ENCODE data around the gene NUTF2.
"Not testable (repeated sequence)": the region's sequence is repeated elsewhere in the genome, so short reads cannot be mapped to it uniquely, and the experiment has no call there.

NUTF2 gene

DNA sequence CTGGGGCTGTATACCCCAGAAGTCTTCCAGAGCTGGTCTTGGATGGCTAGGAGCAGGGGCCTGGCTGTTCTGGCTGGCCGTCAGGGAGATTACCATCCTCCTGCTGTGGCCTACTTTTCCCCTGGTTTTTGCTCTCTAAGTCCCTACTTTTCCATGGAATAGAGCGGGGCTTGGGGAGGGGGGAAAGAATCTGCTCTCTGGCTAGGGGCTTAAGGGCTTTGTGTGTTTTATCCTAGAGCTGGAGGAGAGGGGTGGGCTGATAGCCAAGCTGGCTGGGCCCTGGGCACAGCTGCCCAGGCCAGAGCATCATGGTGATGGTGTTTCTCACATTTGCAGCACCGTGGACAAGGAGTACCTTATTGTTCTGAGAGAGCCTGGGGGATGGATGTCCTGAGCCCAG, 41.6 kb downstream of the NUTF2 start:
- DNase-seq: no peak

DNA sequence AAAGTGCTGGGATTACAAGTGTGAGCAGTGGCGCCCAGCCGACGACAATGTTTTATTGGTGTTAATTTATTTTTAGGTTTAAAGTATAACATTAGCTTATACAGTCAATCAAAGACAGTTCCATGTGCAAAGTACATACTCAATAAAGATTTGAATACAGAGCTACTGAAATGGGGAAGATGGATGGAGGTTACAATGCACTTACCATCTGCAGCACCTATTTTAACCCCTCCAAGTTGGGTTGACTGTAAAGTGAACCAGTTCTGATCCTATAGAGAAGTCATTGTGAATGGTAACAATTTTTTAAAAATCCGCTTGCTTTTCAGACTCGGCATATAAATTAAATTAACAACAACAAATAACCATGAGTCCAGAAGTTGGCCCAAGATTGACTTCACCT, 45.6 kb downstream of the NUTF2 start:
- DNase-seq: no peak

DNA sequence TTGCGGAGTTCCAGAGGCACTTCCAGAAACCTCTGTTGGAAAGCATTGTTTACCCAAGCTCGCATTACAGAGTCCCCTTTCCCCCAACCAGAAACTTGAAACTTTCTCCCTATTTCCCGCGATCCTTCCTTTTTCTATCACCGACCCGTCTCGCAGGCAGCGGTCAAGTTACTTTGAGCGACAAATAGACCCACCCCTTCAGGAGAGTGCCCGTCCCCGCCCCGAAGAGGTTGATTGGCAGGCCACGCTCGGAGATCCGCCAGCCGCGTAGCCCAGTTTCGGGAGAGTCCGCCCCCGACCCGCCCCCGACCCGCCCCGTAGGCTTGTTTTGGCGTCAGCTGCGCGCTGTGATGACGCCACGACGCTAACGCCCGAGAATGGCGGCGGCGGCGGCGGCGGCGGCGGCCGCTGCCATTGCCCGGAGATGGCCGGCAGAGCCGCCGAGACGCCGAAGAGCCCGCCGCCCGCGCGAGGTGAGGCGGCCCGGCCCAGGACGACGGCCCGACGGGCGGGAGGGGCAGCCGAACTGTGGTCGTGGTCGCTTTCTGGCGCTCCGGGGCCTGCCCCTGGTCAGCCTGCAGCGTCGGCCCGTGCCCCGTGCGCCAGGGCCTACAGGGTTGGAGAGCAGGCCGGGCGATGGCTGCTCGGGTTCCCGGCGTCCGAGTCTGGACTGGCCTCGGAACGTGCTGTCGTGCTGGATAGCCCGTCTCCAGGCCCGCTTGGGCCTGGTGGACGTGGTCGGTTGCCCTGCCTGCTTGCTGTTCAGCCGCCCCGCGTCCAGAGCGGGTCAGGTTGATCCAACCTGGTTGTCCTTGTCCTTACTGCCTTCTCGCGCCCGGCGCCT, 46.4 kb downstream of the NUTF2 start, which contains the start of gene PSKH1:
PSKH1 (plus strand) TSS at position 356 of the 844 bp plus-strand sequence. CDS start 15,496 bp downstream, outside the sequence.
- DNase-seq: peak; percentile 92

DNA sequence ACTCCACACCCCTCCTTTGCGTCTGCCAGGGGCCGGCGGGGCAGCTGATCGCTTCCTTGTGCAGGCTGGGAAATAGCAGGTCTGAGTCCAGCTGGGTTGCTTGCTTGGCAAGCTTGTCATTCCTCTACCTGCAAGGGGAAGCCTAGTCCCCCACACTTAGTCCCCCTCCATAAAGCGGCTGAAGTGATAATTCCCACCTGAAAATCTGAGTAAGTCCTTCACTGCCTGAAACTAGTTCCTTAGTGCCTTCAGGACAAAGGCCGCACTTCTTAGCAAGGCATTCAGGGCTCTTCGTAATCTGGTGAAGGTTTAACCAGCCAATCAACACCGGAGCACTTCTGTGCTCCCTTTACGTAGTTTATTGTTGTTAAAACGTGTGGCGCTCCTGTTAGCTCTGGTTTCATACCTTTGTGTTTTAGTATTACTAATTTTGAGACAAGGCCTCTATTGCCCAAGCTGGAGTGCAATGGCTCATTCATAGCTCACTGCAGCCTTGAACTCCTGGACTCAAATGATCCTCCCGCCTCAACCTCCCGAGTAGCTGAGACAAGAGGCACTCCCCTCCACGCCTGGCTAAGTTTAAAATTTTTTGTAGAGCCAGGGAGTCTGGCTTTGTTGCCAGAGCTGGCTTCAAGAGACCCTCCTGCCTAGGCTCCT, 47.1 kb downstream of the NUTF2 start:
- DNase-seq: no peak

DNA sequence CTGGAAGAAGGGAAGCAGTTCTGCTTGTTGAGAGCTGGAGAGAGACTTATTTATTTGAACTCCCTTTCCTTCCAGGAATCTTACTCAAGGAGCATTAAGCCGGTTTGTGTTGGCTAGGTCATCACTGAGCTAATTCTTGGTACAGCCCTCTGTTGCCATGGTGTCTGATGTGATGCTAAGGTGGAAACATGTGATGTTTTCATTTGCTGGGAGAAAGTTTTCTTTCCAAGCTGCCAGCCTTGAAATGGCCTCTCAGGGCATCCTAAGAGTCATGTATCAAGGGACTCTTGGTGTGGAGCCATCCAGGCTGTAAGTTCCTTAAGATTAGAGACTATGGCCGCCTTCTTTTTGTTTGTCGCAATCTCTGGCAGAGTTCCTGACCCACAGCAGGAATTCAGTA, 50.5 kb downstream of the NUTF2 start:
- no peak for DNase-seq

DNA sequence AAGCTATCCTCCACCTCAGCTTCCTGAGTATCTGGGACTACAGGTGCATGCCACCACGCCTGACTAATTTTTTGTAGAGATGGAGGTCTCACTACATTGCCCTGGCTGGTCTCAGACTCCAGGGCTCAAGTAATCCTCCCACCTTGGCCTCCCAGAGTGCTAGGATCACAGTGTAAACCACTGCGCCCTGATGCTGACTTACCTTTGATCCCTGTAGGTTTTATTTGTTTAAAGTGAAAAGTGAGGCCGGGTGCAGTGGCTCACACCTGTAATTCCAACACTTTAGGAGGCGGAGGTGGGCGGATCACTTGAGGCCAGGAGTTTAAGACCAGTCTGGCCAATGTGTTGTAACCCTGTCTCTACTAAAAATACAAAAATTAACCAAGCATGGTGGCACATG, 55.0 kb downstream of the NUTF2 start:
- no peak for DNase-seq

DNA sequence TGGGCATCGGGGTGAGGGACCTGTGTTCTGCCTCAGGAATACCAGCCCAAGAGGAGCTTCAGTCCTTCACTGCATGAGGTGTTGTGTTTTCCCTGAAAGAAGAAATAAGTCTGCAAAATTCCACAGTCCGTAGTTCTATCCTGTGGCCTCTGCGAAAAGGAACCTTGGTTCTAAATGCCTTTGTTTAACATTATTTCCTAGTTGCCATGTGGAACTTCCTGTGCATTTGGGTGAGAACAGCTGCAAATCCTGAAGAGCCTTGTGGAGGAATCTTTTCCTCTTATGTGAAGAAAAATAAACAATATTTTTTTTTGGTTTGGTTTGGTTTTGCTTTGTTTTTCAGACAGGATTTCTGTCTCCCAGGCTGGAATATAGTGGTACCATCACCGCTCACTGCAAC, 56.1 kb downstream of the NUTF2 start:
- no peak for DNase-seq

DNA sequence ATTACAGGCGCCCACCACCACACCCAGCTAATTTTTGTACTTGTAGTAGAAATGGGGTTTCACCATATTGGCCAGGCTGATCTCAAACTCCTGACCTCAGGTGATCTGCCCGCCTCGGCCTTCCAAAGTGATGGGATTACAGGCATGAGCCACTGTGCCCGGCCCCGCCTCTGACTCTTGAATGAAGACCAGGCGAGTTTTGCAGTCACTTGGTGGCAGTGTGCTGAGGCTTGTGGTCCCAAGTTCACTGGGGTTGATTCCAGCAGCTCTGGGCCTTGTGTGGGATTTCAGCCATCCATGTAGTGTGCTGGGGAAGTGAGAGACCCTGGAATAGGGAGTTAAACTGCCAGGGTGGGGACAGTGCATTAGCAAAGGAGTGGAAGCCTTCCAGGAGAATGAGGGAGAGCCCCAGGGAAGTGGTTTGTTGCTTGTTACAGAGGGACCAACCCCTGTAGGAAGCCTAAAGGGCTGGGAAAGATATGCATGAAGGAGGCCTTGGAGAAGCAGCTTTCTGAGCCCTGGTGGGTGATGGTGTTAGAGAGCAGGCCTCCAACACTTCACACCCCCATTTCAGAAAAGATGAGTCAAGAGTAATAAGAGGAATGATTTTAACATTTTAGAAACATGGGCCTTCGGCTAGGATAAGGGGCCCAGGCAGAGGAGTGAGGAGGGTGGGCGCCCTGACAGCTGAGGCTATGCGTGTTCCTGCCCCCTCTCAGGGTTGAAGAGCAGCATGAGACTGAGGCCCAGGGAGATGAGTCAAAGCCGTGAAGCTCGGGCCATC, 60.9 kb downstream of the NUTF2 start:
- DNase-seq: no peak

DNA sequence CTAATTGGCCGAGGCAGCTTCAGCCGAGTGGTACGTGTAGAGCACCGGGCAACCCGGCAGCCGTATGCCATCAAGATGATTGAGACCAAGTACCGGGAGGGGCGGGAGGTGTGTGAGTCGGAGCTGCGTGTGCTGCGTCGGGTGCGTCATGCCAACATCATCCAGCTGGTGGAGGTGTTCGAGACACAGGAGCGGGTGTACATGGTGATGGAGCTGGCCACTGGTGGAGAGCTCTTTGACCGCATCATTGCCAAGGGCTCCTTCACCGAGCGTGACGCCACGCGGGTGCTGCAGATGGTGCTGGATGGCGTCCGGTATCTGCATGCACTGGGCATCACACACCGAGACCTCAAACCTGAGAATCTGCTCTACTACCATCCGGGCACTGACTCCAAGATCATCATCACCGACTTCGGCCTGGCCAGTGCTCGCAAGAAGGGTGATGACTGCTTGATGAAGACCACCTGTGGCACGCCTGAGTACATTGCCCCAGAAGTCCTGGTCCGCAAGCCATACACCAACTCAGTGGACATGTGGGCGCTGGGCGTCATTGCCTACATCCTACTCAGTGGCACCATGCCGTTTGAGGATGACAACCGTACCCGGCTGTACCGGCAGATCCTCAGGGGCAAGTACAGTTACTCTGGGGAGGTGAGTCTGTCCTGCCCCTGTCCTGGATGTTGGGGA, 62.5 kb downstream of the NUTF2 start:
- DNase-seq: no peak

DNA sequence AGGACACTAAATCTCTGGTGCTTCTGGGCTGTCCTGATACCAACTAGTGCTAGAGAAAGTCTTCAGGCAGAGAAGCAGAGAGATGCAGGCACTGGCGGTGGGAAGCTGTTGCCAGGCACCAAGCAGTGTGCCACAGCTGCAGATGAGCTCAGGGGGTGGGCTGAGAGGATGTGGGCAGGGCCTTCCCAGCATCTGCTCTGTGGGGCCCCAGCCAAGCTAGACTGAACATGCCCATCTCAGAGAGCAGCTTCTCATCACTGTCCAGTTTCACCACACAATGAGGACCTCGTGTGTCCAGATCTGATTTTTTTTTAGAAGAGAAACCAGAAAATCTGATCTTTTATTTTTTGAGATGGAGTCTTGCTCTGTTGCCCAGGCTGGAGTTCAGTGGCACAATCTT, 63.4 kb downstream of the NUTF2 start:
- no peak for DNase-seq

DNA sequence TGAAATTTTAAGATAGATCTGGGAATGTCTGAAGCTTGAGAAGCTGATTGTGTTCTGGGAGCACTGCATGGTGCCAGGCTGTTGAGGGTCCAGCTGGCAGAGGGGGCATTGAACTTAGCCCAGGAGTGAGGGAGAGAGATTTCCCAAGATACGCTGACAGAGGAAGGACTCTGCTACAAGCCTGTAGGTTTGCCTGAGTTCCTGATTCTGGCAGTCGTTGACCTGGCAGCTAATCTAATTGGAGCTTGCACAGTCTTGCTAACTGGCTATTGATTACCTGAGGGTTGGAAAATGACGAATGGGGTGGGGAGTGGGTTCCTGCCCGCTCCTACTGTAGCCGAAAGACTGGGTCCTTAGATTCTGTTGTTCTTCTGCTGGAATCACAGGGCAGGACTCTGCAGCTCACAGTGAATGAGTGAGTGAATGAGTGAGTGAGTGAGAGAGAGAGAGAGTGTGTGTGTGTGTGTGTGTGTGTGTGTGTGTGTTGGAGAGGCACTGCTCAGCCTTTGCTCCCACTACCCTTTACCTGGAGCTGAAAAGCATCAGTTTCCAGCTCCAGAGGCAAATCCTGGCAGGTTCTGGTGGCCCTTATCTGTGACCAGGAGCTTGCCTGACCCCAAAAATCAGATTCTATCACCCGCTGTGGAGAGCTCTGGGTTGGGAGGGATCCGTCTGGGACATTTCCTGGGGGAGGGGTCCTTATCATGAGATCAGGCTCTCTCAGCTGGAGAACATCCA, 68.2 kb downstream of the NUTF2 start:
- no peak for DNase-seq

DNA sequence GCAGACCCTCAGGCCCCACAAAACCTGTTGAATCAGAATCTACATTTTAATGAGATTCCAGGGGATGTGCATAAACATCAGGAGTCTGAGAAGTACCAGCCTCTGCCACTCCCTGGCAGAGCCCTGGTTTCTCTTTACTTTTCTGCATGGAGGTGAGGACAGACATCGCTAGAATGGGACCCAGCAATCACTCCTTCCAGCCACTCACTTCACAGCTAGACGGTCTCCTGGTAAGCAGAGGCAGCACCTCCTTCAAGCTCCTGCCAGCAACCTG, 68.7 kb downstream of the NUTF2 start:
- DNase-seq: not testable (repeated sequence)

DNA sequence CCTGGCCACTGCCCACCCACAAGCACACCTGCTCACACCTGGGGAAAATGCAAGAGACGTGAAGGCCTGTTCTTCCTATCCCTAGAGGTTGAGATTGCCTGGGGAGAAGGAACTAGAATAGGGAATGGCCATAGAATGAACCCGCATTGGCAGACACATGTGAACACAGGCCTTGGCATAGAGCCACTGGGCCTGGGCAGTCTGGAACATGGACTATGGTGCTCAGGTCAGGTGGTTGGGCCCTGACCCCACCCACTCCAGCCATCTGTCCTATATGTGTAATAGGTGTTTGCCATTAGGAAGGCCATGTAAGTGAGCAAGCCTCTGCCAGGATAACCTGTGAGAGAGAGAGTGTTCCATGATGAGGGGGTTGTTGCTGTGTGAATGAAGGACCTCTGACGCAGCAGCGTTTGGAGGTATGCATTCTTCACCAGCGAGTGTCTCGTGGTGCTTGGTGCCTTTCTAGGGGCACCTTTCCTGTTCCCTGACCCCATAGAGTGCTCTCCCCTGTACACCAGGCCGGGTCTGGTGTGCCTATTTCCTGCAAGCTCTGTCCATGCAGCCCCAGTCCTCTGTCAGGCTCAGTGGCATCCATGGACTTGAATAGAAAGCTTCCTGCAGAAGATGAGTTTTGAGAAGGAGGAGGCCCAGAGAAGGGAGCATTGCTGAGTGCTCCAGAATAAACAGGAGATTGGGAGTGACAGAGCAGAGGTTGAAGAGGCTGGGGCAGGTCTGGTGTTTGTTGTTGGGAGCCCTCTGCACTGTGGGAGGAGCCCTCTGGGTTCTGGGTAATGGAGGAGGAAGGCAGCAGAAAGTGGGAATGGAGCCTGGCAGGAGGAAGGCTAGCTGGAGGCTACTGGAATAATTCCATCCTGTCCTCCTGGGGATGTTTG, 69.3 kb downstream of the NUTF2 start:
- no peak for DNase-seq

DNA sequence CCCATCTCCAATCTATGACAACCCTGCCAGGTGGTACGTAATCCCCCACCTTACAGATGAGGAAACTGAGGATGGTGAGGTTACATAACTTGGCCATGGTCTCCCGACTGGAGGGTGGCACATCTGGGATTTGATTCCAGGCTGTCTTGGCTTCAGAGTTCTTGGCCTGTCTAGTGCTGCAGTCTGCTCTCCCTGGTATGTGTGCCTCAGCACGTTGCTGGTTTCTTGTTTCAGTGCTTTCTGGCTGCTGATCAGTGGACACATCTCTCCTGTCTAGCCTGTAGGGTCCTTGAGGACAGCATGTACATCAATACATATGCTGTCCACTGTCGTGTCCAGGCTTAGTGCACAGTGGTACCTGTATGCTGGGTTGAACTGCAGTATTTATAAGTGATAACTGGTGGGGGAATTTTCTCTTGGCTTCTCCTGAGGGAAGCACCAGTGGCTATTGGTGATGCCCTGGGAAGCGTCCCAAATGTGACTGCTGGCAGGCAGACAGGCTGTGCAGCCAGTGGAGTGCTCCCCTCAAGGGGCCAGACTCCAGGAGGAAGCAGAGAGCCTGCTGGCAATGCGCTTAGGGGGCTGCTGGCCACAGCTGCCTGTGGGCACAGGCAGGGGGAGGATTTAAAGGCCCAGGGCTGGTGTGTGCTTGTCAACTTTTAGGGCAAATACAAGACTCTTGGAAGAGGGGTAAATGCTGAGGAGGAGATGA, 70.6 kb downstream of the NUTF2 start:
- no peak for DNase-seq

DNA sequence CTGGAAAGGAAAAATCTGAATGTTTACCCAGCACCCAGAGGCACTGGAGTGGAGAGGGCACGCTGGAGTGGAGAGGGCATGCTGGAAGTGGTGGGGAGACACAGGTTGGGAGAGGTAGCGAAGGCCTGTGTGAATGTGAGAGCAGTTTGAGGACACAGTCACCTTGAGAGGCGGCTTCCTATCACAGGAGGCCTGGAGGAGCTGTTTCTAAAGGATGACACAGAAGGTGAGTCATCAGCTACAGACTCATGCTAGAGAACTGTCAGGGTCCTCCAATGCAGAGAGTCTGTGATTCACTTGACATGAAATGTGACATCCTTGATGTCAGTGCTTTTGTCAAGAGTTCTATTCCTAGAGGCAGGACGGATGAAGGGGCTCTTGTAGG, 71.1 kb downstream of the NUTF2 start:
- DNase-seq: no peak

DNA sequence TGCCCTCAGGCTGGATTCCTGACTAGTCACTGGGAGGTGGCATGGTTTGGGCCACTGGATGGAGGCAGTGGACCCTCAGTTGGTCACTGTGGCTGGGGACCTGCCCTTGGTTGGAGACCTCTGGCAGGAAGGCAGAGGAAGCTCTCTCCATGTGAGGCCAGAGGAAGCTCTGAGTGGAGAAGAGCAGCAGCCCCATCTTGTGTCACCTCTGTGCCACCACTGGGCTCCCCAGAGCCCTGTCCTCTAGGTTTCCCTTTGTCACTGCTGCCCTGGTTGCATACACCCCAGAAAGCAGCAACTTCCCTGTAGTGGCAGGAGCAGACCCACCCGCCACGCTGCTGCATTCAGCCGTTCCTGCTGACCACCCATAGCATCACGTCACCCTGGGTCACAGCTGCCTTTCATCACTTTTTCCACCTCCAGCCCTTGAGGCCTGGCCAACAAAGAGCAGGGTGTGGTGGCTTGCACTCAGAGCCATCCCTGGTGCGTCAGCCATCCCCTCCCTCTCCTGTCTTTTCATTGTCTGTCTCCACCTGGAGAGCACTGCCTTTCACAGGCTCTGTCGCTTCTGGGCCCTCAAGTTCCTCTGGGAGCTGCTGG, 73.0 kb downstream of the NUTF2 start:
- no peak for DNase-seq

All from activated CD4-positive, CD25-positive, alpha-beta regulatory T cell treated with anti-CD3 and anti-CD28 coated beads, Interleukin-2, amount 50 U/mL, for 72 hours (primary cell).